ENCODE measurements around the gene KRTAP4-8.
"Not testable (repeated sequence)": the region's sequence is repeated elsewhere in the genome, so short reads cannot be mapped to it uniquely, and the experiment has no call there.

Gene KRTAP4-8

GRCh38 chr17:41065016-41065689 is 32.8 kb downstream of the KRTAP4-8 start:
- not testable (repeated sequence) for DNase-seq (ENCODE audit: low spot score)

GRCh38 chr17:41064301-41064700 is 33.6 kb downstream of the KRTAP4-8 start:
- no peak for DNase-seq (ENCODE audit: low spot score)

GRCh38 chr17:41063449-41063848 is 34.5 kb downstream of the KRTAP4-8 start:
- no peak for DNase-seq (ENCODE audit: low spot score)

- no peak for DNase-seq (ENCODE audit: low spot score)
Observed at GRCh38 chr17:41061964-41062363, 36.0 kb downstream of the KRTAP4-8 start.

- DNase-seq (ENCODE audit: low spot score): no peak
Observed at GRCh38 chr17:41060052-41060604, 37.8 kb downstream of the KRTAP4-8 start, which contains the start of gene KRTAP2-3. TSS of gene KRTAP2-3 (minus strand) at chr17:41060114. CDS start at chr17:41060050, 64 bp downstream.

GRCh38 chr17:41059276-41060051 is 38.5 kb downstream of the KRTAP4-8 start:
- DNase-seq (ENCODE audit: low spot score): not testable (repeated sequence)

- DNase-seq (ENCODE audit: low spot score): no peak
Observed at GRCh38 chr17:41058741-41059140, 39.2 kb downstream of the KRTAP4-8 start.

- no peak for DNase-seq (ENCODE audit: low spot score)
Observed at GRCh38 chr17:41057547-41057946, 40.4 kb downstream of the KRTAP4-8 start.

GRCh38 chr17:41055130-41055529 is 42.8 kb downstream of the KRTAP4-8 start, which contains the start of gene KRTAP2-2:
TSS of gene KRTAP2-2 (minus strand) at chr17:41055230. CDS start at chr17:41055211, 19 bp downstream.
- not testable (repeated sequence) for DNase-seq (ENCODE audit: low spot score)

- not testable (repeated sequence) for DNase-seq (ENCODE audit: low spot score)
Observed at GRCh38 chr17:41054556-41054955, 43.4 kb downstream of the KRTAP4-8 start.

GRCh38 chr17:41054025-41054424 is 43.9 kb downstream of the KRTAP4-8 start:
- DNase-seq (ENCODE audit: low spot score): no peak

- DNase-seq (ENCODE audit: low spot score): no peak
Observed at GRCh38 chr17:41052566-41052965, 45.4 kb downstream of the KRTAP4-8 start.

GRCh38 chr17:41049110-41049509 is 48.8 kb downstream of the KRTAP4-8 start:
- DNase-seq (ENCODE audit: low spot score): no peak

- no peak for DNase-seq (ENCODE audit: low spot score)
Observed at GRCh38 chr17:41048441-41048840, 49.5 kb downstream of the KRTAP4-8 start.
